SU-DHL-6 (cell line): ENCODE results near the gene TRIM24.

Experiments
- H2AFZ ChIP-seq: fragments of 200-600 bp; sonication (generic); 2 replicates; pipeline ENCODE4 v1.6.1; 2014; ENCODE audit warnings: low read depth, mild to moderate bottlenecking, moderate library complexity, mixed read lengths, antibody characterized with exemption, low read length; ENCODE audit not compliant: severe bottlenecking
- H3F3A ChIP-seq: fragments of 200-600 bp; shearing (Covaris generic); 2 replicates; pipeline ENCODE4 v1.6.0; 2016; ENCODE audit warnings: antibody characterized with exemption, mild to moderate bottlenecking; ENCODE audit not compliant: insufficient read depth
- H3K27ac ChIP-seq: fragments of 200-600 bp; sonication (generic); 2 replicates; pipeline ENCODE4 v1.5.1; 2016; ENCODE audit warnings: low read depth, mild to moderate bottlenecking, low read length, moderate library complexity, mixed read lengths
- H3K27me3 ChIP-seq: fragments of 200-600 bp; sonication (generic), shearing (Covaris generic); 2 replicates; pipeline ENCODE4 v1.6.0; 2014; ENCODE audit warnings: mild to moderate bottlenecking, low read length
- H3K36me3 ChIP-seq: fragments of 200-600 bp; sonication (generic); 2 replicates; pipeline ENCODE4 v1.6.1; 2014; ENCODE audit warnings: mild to moderate bottlenecking, low read length, mixed read lengths
- H3K4me2 ChIP-seq: fragments of 300-600, 200-600 bp; shearing (Covaris generic), sonication (generic); 2 replicates; pipeline ENCODE4 v1.6.0; 2014; ENCODE audit warnings: low read length, low read depth, mild to moderate bottlenecking; ENCODE audit not compliant: poor library complexity, severe bottlenecking
- H3K4me3 ChIP-seq: fragments of 200-600 bp; sonication (generic); 2 replicates; pipeline ENCODE4 v1.5.1; 2014; ENCODE audit warnings: antibody characterized with exemption, low read length, mild to moderate bottlenecking, mixed read lengths; ENCODE audit not compliant: insufficient read depth, poor library complexity, severe bottlenecking
- H3K79me2 ChIP-seq: fragments of 200-600 bp; sonication (generic); 2 replicates; pipeline ENCODE4 v1.6.1; 2014; ENCODE audit warnings: mild to moderate bottlenecking, low read length, moderate library complexity; ENCODE audit not compliant: insufficient read depth
- H3K9ac ChIP-seq: fragments of 200-600 bp; sonication (generic); 2 replicates; pipeline ENCODE4 v1.7.0; 2014; ENCODE audit warnings: mild to moderate bottlenecking, low read length
- H3K9me2 ChIP-seq: fragments of 200-600 bp; sonication (generic); replicated peaks from 2 replicates; pipeline ENCODE4 v1.6.1; 2014; ENCODE audit warnings: low read length; ENCODE audit not compliant: insufficient read depth
- H3K9me3 ChIP-seq: fragments of 200-600 bp; sonication (generic); 2 replicates; pipeline ENCODE4 v1.6.1; 2014; ENCODE audit warnings: low read length, mixed read lengths; ENCODE audit not compliant: insufficient read depth
- H4K20me1 ChIP-seq: fragments of 200-600 bp; sonication (generic); 2 replicates; pipeline ENCODE4 v1.6.1; 2014; ENCODE audit warnings: low read depth, mild to moderate bottlenecking, antibody characterized with exemption, low read length, moderate library complexity, mixed read lengths
- CTCF ChIP-seq: fragments of 200-600 bp; sonication (generic); IDR thresholded peaks from one replicate; pipeline ENCODE4 v1.5.1; 2017; ENCODE audit warnings: antibody characterized with exemption, mild to moderate bottlenecking, low read length, moderate library complexity; ENCODE audit not compliant: insufficient read depth, poor library complexity, severe bottlenecking
- EZH2phosphoT487 ChIP-seq: fragments of 200-600 bp; sonication (generic), shearing (Covaris generic); conservative IDR thresholded peaks from 2 replicates; pipeline ENCODE4 v1.6.1; 2018; ENCODE audit warnings: mild to moderate bottlenecking, antibody characterized with exemption, low read length, moderate library complexity, mixed read lengths

The TRIM24 gene

GRCh38 chr7:138455609-138456008 lies 4.5 kb upstream of the TRIM24 start:
- no peak overlapping the region for H3K4me2 ChIP-seq

GRCh38 chr7:138456220-138456619 lies 3.8 kb upstream of the TRIM24 start:
- no peaks in the 10 kb centered on the region; the same call in 1 of the 2 replicates for H4K20me1 ChIP-seq
- no peaks in the 10 kb centered on the region for H3K9me2 ChIP-seq
- TF ChIP-seq CTCF (no peak), EZH2phosphoT487 (no peak)
- H3F3A ChIP-seq, result no peaks in the 10 kb centered on the region
- H3K4me3 ChIP-seq, result no peak overlapping the region
- no peak overlapping the region for H2AFZ ChIP-seq
- H3K9me3 ChIP-seq, result no peaks in the 10 kb centered on the region
- H3K9ac ChIP-seq, result no peak overlapping the region
- H3K27me3 ChIP-seq, result no peaks in the 10 kb centered on the region
- peaks cover 3% of the 10 kb centered on the region for H3K79me2 ChIP-seq
- no peaks in the 10 kb centered on the region for H3K36me3 ChIP-seq
- H3K4me2 ChIP-seq, result no peak overlapping the region
- H3K27ac ChIP-seq, result no peak overlapping the region

More at GRCh38 chr7:138455609-138456008, 4.5 kb upstream of the TRIM24 start:
- H3K9ac ChIP-seq, result no peak overlapping the region
- no peaks in the 10 kb centered on the region for H3K27me3 ChIP-seq
- H3K4me3 ChIP-seq, result no peak overlapping the region
- no peaks in the 10 kb centered on the region for H3K36me3 ChIP-seq
- no peaks in the 10 kb centered on the region for H3F3A ChIP-seq
- H3K9me3 ChIP-seq, result no peaks in the 10 kb centered on the region
- no peaks in the 10 kb centered on the region for H3K79me2 ChIP-seq
- H2AFZ ChIP-seq, result no peak overlapping the region
- TF ChIP-seq EZH2phosphoT487 (no peak), CTCF (no peak)
- no peaks in the 10 kb centered on the region for H3K9me2 ChIP-seq
- H3K27ac ChIP-seq, result no peak overlapping the region
- H4K20me1 ChIP-seq, result no peaks in the 10 kb centered on the region

- H2AFZ ChIP-seq, result no peak overlapping the region
- no peaks in the 10 kb centered on the region for H3K36me3 ChIP-seq
- peaks cover 28% of the 10 kb centered on the region for H3K79me2 ChIP-seq
- H4K20me1 ChIP-seq, result no peaks in the 10 kb centered on the region; the same call in 1 of the 2 replicates
- no peak for TF ChIP-seq CTCF
- no peak for TF ChIP-seq EZH2phosphoT487
- no peaks in the 10 kb centered on the region for H3K9me2 ChIP-seq
- no peaks in the 10 kb centered on the region for H3K9me3 ChIP-seq
- no peak overlapping the region for H3K9ac ChIP-seq
- no peaks in the 10 kb centered on the region for H3K27me3 ChIP-seq
- peak overlapping the region; percentile 83 for H3K4me2 ChIP-seq
- no peaks in the 10 kb centered on the region for H3F3A ChIP-seq
- no peak overlapping the region for H3K27ac ChIP-seq
- no peak overlapping the region for H3K4me3 ChIP-seq
Measured at GRCh38 chr7:138458576-138459412, 1.3 kb upstream of the TRIM24 start.
